Body of pancreas (tissue), 4 donors: Measurements from ENCODE around the gene CDK14. TPM values are rescaled to one million over a fixed set of nuclear protein-coding genes. Genes with fewer than 3 reads are reported as not detected.

ENCODE experiments used
- ATAC-seq: fragments of 150-250 bp; one replicate; pipeline ENCODE4 v1.9.1; 2016
- DNase-seq, 4 donors: peaks; one replicate each; pipeline ENCODE4 v3.0.0-alpha.2; 2019
- H3K27ac ChIP-seq, 4 donors: fragments of 200-600 bp; sonication (generic); 1 replicate in 3 of 4; 2 replicates in 1 of 4; pipeline versions ENCODE4 v1.5.1 to v1.6.1; 2016 to 2019; ENCODE audit warnings: mild to moderate bottlenecking in 1 of 4, mixed read lengths in 1 of 4, moderate library complexity in 1 of 4
- H3K27me3 ChIP-seq, 2 donors: fragments of 200-600 bp; sonication (generic); one replicate each; pipeline ENCODE4 v1.6.0; 2016; ENCODE audit warnings: mild to moderate bottlenecking in 1 of 2
- H3K36me3 ChIP-seq, 2 donors: fragments of 200-600 bp; sonication (generic); replicated peaks in 1 of 2; 2 replicates each; pipeline ENCODE4 v1.5.1; 2016; ENCODE audit warnings: low read depth in 2 of 2; ENCODE audit not compliant: insufficient read depth in 1 of 2
- H3K4me1 ChIP-seq: fragments of 200-600 bp; sonication (generic); one replicate; pipeline ENCODE4 v1.6.0; 2016
- H3K4me3 ChIP-seq, 2 donors: fragments of 200-600 bp; sonication (generic); 1 replicate in 1 of 2; 2 replicates in 1 of 2; pipeline ENCODE4 v1.5.1; 2016 to 2019
- H3K9me3 ChIP-seq, 3 donors: fragments of 200-600 bp; sonication (generic); 1 replicate in 2 of 3; 2 replicates in 1 of 3; pipeline ENCODE4 v1.5.1; 2016
- CTCF ChIP-seq, 7 experiments: fragments of 450-650 bp in 4 of 7; fragments of 200-600 bp in 3 of 7; sonication (generic) in 3 of 7; IDR thresholded peaks; one replicate each; pipeline ENCODE4 v1.5.1; 2016 to 2019; ENCODE audit warnings: antibody characterized with exemption in 7 of 7
- POLR2A ChIP-seq, 3 donors: fragments of 450-650 bp; IDR thresholded peaks; one replicate each; pipeline ENCODE4 v1.6.1; 2016; ENCODE audit warnings: antibody characterized with exemption in 3 of 3, mild to moderate bottlenecking in 2 of 3
- WGBS, 2 donors: methylation state at CpG; one replicate each; pipeline ENCODE4 v1.1.5; 2017; 5-methylcytosine and 5-hydroxymethylcytosine counted together
- intact Hi-C: fragments of 100-400 bp; cut with DNase I; formaldehyde crosslinking; loops from one replicate; pipeline ENCODE4 v1.15.1; 2023
- total RNA-seq, 2 donors: library from RNA; depleted of rRNA; stranded (reverse); fragments of >200 nt; gene quantifications; one replicate each; pipeline ENCODE4 v1.1.0, GENCODE V29; 2016

Gene CDK14
- total RNA-seq, 2 donors from 2014 or later = 21.8 to 35.6 TPM

- Histone ChIP-seq H3K4me3 (no peak overlapping the region), H3K9me3 (no peaks in the 10 kb centered on the region), H3K4me1 (no peaks in the 10 kb centered on the region), H3K36me3 (no peaks in the 10 kb centered on the region), H3K27me3 (no peaks in the 10 kb centered on the region), H3K27ac (no peak overlapping the region)
- TF ChIP-seq POLR2A (IDR thresholded peaks at IDR 0.05) = no peak
- TF ChIP-seq CTCF (IDR thresholded peaks at IDR 0.05) = no peak
- 70 to 77% methylated on average over 3 of the region's 3 CpGs for WGBS, 2 donors
- intact Hi-C loops = no loop called here
- ATAC-seq = no peak
- DNase-seq = no peak
Observed at GRCh38 chr7:90563286-90563685, 32.8 kb upstream of the CDK14 start.

DNA sequence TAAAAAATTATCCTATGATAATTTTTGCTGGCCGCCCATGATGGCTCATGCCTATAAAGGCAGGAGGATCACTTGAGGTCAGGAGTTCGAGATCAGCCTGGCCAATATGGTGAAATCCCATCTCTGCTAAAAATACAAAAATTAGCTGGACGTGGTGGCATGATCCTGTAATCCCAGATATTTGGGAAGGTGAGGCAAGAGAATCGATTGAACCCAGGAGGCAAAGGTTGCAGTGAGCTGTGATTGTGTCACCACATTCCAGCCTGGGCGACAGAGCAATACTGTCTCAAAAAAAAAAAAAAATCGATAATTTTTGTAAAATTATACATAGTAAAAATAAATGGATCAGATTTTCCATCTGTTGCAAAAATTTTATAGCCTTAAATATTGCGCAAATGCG lies 31.7 kb upstream of the CDK14 start:
- H3K9me3 ChIP-seq = no peaks in the 10 kb centered on the region
- intact Hi-C loops = no loop called here
- DNase-seq (no peak), ATAC-seq (no peak)
- 83 to 87% methylated on average over 8 of the region's 8 CpGs for WGBS, 2 donors
- no peaks in the 10 kb centered on the region for H3K4me1 ChIP-seq
- no peak overlapping the region for H3K27ac ChIP-seq
- TF ChIP-seq POLR2A (IDR thresholded peaks at IDR 0.05) (no peak), CTCF (IDR thresholded peaks at IDR 0.05) (no peak)
- no peaks in the 10 kb centered on the region for H3K27me3 ChIP-seq
- no peak overlapping the region for H3K4me3 ChIP-seq
- H3K36me3 ChIP-seq = no peaks in the 10 kb centered on the region

DNA sequence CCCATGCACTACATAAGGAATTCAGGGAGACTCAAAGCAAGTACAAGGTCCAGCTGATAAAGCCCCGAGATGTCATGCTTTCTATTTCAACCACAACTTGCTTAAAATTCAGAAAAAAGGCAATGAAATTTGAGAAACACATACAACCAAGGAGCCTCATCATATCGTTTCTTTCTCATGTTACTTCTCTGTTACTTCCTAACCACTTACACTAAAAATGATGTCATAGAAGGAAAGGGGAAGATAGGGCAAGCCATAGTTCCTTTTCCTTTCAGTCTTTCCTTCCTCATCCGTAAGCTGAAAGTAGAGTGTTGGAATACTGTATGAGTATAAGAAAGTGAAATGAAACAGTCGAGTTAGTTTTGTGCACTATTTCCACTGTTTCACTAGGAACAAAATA lies 27.9 kb upstream of the CDK14 start:
- ATAC-seq = no peak
- TF ChIP-seq POLR2A (IDR thresholded peaks at IDR 0.05) (no peak), CTCF (IDR thresholded peaks at IDR 0.05) (no peak)

DNA sequence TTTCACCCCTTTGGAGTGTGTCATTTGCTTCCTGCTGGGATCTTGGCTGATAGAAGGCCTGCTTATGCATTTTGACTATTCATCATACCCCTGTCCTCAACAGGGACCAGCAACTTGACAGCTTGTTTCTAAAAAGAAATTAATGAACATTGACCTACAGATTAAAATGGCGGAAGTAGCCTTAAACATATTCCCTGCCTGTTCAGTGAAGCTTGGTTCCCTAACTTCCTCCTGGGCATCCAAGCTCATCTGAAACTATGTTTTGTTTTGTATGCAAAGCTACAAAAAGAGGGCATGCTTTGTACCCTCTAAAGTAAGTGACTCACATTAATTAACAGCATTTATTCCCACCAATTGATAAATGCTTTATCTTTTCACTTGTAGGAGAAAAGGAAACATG lies 26.8 kb upstream of the CDK14 start:
- no peaks in the 10 kb centered on the region for H3K9me3 ChIP-seq
- H3K4me3 ChIP-seq = no peak overlapping the region
- H3K4me1 ChIP-seq = peaks cover 5% of the 10 kb centered on the region
- no peaks in the 10 kb centered on the region for H3K27me3 ChIP-seq
- no peaks in the 10 kb centered on the region for H3K36me3 ChIP-seq
- H3K27ac ChIP-seq = no peak overlapping the region
- ATAC-seq (no peak), DNase-seq (no peak)
- TF ChIP-seq CTCF (IDR thresholded peaks at IDR 0.05) = no peak
- WGBS, 2 donors = 95 to 100% methylated on average over 1 of the region's 1 CpG
- intact Hi-C loops = no loop called here

More for the DNA sequence above, 27.9 kb upstream of the CDK14 start:
- no peak for DNase-seq
- 64% methylated on average over 4 of the region's 4 CpGs for WGBS, 2 donors
- Histone ChIP-seq H3K4me3 (no peak overlapping the region), H3K27ac (no peak overlapping the region), H3K27me3 (no peaks in the 10 kb centered on the region), H3K36me3 (no peaks in the 10 kb centered on the region), H3K4me1 (no peaks in the 10 kb centered on the region), H3K9me3 (no peaks in the 10 kb centered on the region)
- intact Hi-C loops = no loop called here

- TF ChIP-seq CTCF (IDR thresholded peaks at IDR 0.05) = no peak
- TF ChIP-seq POLR2A (IDR thresholded peaks at IDR 0.05) = no peak
- 73 to 80% methylated on average over 1 of the region's 1 CpG for WGBS, 2 donors
- intact Hi-C loops = no loop called here
- ATAC-seq (no peak), DNase-seq (no peak)
- no peak overlapping the region for H3K4me3 ChIP-seq
- no peaks in the 10 kb centered on the region for H3K36me3 ChIP-seq
- no peaks in the 10 kb centered on the region for H3K9me3 ChIP-seq
- no peaks in the 10 kb centered on the region for H3K27me3 ChIP-seq
- no peak overlapping the region for H3K27ac ChIP-seq
- peaks cover 5% of the 10 kb centered on the region for H3K4me1 ChIP-seq
Observed at GRCh38 chr7:90570373-90570959, 25.7 kb upstream of the CDK14 start.
